HG03439 (cell line): ENCODE data around the gene ATP5PB.

ENCODE experiments used
- ATAC-seq: cut with Tn5 transposase; IDR thresholded peaks from one replicate; pipeline ENCODE4 v1.9.1; 2021; ENCODE audit warnings: mild to moderate bottlenecking, moderate library complexity; ENCODE audit not compliant: unreplicated experiment

Gene ATP5PB

DNA sequence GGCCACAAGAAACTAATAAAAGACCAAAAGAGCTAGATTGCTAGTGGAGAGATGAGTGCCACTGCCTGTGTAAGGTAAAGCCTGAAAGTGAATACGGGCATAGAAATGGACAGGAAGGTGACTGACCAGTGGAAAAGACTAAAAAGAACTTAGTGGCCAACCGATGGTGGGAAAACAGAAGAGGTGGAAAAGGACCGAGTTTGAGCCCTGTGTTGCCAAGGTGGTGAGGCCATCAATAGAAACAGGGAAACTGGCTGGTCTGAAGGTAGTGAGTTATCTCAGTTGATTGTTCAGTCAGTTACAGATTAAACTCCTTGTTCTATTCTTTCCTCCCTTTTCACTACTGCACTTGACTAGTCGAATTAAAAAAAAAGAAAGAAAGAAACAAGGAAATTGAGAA lies 2.7 kb upstream of the ATP5PB start:
- ATAC-seq, result no peak

DNA sequence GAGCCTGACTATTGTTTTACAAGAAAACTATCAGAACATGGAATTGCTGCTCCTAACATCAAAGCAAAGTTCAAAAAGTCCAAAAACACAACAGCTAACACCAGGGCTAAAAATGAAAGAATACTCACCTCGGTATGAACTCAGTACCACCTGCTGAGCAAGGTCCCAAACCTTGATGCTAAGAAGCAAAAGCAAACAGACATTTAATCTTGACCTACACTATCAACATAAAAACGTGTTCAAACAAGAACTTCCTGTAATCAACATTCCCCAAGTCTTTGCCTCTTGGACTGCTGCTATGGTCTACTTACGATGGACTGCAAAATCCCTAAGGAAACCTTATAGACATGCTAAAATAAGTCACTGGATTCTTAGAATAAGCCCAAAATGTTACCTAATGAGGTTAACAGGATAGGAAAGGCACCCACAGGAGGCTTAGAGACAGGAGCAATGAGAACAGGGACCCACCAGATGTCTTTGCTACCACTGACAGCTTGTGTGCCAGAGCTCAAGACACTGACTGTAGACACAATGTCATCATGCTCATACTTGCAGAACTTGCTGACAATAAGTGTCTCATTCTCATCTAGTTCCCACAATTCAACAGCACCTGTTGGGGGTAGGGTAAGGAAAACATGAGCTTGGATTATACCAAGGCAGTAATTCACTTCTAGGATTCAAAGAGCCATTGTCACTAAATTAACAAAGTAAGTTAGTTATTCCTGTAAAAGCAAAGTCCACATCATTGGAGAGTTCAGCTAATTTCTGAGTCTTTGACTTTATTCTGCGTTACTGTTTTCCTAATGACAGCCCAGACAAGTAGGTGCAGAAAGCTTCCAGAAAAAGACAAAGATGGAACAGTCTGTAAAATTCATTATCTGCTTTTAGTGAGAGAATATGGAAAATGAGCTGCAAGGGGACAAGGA lies 2.0 kb upstream of the ATP5PB start:
- no peak for ATAC-seq

DNA sequence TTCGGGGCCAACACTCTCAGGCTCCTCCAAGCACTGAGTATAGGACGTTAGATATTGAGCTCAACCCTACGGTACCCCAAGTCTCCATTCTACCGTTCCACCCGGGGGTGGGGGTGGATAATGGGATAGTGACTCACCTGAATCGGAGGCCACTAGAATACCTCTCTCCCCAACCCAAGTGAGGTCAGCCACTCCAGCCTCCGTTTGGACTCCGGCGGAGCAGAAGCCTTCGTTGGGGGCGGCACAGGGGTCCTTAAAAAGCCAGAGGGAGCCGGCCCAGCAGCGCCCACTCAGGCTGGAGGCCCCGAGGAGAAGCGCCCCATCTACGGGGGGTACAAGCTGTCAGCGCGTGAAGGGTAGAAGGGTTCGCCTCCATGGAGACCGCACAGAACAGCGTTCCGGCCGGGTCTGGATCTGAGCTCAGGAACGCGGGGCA lies 764 bp upstream of the ATP5PB start:
- ATAC-seq, result no peak

GRCh38 chr1:111449703-111450017 lies 396 bp downstream of the ATP5PB start:
- ATAC-seq, result no peak

- no peak for ATAC-seq
Observed at GRCh38 chr1:111450185-111450584, 921 bp downstream of the ATP5PB start.

DNA sequence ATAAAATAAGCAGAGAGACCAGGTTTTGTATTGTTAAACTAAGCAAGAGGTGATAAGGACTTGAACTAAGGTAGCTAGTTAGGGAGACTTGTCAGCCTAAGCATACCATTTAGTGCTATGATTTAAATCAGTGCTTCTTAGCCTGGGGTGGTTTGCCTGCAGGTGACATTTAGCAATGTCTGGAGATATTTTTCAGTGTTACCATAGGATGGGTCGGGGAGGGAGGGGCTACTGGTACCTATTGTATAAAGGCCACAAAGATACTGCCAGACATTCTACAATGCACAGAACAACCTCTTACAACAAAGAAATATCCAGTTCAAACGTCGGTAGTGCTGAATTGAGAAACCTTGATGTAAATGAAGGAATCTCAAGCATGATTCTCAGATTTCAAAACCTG lies 3.3 kb downstream of the ATP5PB start:
- ATAC-seq, result no peak

GRCh38 chr1:111453706-111454105 lies 4.4 kb downstream of the ATP5PB start:
- no peak for ATAC-seq

- no peak for ATAC-seq
Observed at GRCh38 chr1:111454859-111455641, 5.8 kb downstream of the ATP5PB start.

GRCh38 chr1:111455642-111456031 lies 6.4 kb downstream of the ATP5PB start:
- ATAC-seq, result no peak

DNA sequence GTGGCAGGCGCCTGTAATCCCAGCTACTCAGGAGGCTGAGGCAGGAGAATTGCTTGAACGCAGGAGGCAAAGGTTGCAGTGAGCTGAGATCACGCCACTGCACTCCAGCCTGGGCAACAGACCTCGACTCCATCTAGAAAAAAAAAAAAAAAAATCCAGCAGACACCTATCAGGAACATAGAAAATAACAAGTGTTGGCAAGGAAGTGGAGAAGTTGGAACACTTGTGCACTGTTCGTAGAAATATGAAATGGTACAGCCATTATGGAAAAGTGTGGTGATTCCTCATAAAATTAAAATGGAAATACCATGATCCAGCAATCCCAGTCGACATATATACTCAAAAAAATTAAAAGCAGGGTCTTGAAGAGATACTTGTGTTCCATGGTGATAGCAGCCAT lies 12.5 kb downstream of the ATP5PB start:
- no peak for ATAC-seq

DNA sequence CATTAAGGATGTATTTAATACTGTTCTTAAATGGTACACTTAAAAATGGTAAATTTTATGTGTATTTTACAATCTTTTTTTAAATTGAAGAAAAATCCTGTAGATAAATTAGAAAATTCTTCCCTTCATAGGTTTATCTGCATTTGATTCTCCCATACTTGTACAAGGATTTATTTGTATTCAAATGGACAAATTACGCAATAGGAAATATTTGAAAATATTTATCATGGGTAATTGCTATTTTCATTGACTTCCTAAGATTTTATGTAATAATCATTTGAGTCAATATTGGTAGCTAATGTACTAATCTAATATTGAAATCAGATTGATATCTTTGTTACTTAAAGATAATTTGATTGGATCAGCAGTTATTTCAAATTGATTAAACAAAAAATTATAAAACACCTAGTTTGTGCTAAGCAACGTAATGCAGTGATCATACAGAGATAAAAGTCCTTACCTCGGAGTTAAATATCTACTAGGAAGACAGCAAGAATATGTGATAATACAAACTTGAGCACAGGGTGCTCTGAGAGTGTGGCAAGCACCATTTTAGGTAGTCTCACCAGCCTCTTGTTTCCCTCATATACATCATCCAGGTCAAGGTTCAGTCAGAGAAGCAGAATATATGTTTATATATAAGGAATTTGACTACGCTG lies 13.2 kb downstream of the ATP5PB start:
- no peak for ATAC-seq

DNA sequence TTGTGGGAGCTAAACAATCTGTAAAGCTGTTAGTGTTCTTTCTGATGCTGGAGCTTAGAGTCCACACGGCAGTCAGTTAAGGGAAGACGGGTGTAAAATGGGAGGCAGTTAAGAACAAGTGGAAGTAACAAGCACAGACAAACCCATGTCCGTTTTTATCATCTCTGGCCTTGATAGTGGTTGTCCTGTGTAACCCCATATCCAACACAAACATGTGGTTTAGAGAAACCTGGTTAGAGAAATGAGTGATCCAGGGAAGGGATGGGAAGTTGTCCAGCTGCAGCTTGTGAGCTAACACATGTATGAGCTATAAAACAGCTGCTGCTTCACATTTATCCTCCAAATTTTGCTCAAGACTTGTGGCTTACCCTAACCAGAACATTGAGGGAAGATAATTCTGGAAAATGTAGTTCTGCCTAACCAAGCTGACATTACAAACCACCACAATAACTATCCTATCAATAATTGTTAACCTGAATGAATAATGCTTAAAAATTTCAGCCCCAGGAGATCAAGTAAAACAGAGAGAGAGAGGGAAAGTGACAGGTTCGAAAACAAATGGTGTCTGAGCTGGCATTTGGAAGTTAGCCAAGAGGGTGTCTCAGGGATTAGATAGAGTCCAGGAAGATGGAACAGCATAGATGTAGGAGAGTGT lies 13.9 kb downstream of the ATP5PB start:
- no peak for ATAC-seq

DNA sequence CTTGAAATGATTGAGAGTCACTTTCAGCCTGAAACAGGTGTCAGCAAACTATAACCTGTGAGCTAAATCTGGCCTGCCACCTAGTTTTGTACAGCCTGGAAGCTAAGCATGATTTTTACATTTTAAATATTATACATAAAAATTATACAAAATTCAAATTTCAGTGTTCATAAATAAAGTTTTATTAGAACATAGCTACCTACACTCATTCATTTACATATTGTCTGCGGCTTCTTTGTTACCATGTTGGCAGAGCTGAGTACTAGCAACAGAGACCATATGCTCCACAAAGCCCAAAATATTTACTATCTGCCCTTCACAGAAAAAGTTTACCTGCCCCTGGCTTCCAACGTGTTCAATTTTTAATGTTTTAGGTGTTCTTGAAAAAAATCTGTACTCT lies 16.5 kb downstream of the ATP5PB start:
- ATAC-seq, result no peak

- ATAC-seq, result no peak
Observed at GRCh38 chr1:111466480-111466879, 17.2 kb downstream of the ATP5PB start.

- ATAC-seq, result no peak
Observed at GRCh38 chr1:111467865-111468716, 18.8 kb downstream of the ATP5PB start.

- ATAC-seq, result no peak
Observed at GRCh38 chr1:111468717-111469100, 19.4 kb downstream of the ATP5PB start.

- ATAC-seq, result no peak
Observed at GRCh38 chr1:111469539-111469938, 20.3 kb downstream of the ATP5PB start.

DNA sequence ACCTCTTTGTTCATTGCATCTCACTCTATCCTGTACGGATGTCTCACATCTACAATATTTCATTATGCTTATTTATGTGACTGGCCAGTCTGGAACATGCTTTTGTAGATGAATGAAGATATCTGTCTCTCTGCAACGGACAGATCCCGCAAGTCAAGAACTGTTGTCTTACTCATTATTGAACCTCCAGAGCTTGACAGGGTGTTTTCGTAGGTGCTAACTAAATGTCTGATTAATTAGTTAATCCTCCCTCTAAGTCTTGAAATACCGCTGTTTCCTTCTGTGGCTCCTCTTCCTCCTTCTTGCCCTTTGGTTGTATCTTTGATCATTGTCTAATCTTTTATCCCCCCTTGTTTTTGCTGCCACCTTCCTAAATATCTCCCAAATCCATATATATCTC lies 21.3 kb downstream of the ATP5PB start:
- no peak for ATAC-seq

GRCh38 chr1:111471012-111471411 lies 21.7 kb downstream of the ATP5PB start:
- no peak for ATAC-seq

DNA sequence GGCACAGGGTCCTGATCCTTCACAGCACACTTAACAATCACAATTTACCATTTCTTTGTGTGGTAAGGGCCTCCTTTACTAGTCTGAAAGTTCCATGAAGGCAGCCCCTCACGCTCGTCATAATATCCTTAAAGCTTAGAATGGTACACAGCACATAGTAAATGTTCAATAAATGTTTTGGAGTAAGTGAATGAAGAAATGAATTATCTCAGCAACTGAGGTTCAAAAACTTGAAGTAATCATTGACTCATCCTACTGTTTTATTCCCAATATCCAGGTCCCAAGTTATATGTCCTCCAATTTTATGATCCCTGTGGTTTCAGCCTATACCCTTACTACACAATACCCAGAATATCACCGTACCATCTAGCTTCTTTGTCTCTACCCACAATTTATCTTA lies 22.3 kb downstream of the ATP5PB start:
- ATAC-seq, result no peak
